CD4-positive, alpha-beta T cell treated with Interleukin-21 for 1 hour (primary cell): Measurements from ENCODE around the gene ZNF521.
"Not testable (repeated sequence)": the region's sequence is repeated elsewhere in the genome, so short reads cannot be mapped to it uniquely, and the experiment has no call there.

Experiments
- DNase-seq: peaks from one replicate; pipeline ENCODE4 v3.0.0-alpha.2; 2020

Gene ZNF521

DNA sequence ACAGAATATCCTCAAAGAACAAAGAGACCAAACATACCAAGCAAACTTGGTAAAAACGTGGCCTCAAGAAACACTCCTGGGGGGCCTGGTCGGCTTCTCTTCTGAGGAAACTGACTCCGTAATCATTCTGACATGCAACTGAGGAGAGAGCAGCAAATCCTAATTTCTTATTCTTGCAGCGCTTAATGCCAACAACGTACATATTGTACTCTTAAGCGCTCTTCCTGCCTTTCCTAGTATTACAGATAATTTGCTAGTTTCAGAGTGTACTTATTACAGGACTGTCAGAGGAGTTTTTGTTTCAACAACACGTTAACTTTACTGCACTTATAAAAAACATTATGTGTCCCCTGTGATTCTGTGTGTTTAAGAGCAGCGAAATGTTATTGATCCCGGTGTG is 64.9 kb downstream of the ZNF521 start:
- DNase-seq, result no peak

DNA sequence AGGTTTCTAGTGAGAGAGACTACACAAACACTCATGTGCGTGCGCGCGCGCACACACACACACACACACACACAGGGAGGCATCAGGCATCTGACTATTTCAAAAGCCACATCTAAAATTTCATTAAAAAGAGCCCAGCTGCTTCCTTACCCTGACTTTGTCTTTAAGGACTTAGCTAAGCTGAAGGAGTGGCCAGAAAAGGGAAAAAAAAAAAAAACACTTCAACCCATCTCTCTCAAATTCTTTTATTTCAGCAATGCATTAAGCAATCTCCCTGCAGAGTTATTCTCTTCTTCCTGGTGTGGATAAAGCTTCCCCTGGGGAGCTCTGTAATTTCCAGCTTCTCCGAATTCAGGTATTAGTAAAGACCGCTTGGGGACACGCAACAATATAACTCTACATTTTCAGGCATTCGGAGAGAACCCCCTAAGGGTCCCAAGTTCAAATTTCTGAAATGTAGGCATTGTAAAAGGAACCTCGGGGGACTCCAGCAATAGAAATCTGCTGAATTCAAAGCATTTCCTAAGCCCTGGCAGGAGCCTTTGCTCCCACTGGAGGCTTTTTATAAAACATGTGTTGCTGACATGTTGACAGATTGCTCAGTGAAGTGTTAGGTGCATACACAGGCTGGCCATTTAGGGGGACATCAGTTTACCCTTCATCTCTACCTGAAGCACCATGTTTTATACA is 67.0 kb downstream of the ZNF521 start:
- DNase-seq, result no peak

DNA sequence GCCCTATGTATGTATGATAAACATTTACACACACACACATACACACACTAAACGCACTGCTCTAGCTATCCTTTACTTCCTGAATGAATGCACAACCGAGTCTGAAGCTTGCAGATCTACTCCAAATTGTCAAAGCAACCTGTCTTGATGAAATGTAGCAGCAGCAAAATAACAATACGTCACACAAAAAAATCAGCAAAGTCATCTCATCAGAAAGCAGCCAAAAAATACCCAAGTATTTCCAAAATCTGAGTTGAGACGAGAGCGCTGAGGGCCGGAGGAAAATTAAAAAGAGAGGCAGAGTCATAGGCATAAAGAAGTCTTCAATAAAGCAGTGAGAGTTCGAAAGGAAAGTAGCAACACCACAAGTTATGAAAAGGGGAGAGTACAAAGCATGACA is 67.7 kb downstream of the ZNF521 start:
- no peak for DNase-seq

DNA sequence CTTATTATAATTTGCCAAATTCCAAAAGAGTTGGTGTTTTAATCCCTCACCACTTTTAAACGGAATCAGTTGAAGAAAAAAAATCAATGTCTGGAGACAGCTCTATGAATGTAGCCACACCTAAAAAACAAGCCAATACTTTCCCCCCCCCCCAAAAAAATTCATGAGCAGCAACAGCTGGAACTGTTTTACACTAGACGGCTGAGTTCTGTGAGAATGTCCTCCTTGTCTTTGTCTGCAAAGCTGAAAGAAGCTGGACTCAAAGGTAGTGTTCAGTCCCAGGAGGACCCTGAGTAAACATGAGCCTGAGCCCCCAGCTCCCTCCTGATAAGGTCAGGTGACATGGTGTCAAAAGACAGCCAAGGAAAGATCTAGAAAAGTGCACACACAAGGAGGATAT is 68.2 kb downstream of the ZNF521 start:
- no peak for DNase-seq

DNA sequence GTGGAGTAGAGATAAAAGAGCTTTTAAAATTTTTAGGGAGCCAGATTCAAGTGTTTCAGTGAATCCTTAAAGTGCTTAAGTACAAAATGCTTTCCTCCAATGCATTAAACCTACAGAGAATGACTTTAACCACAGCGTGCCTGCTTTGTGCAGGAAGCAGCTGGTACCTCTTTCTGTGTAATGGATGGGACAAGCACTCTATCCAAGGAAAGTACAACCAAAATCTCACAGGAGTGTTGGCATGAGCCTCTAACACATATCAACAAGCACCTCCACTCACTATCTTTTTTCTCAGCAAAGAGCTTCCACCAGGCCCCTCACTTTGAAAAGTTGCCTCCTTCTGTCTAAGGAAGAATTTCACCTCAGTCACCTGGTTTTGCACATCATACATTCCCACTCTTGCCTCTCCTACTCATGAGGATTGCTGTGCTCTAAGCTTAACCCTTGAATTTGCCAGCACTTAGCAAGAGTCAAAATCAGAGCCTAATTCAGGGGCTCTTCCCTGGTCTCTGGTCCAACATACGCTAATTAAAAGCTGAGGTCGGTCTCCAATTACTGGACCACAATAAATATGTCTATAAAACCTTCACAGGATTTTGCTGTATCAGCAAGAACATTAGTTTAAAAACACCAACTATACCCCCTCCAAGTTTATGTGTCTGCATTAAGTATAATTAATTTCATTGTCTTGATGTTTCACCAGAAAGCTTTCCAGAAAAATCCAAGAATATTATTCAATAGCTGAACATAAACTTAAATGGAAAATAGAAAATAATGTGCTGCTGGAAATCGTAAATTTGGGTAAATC is 68.9 kb downstream of the ZNF521 start:
- DNase-seq, result no peak

DNA sequence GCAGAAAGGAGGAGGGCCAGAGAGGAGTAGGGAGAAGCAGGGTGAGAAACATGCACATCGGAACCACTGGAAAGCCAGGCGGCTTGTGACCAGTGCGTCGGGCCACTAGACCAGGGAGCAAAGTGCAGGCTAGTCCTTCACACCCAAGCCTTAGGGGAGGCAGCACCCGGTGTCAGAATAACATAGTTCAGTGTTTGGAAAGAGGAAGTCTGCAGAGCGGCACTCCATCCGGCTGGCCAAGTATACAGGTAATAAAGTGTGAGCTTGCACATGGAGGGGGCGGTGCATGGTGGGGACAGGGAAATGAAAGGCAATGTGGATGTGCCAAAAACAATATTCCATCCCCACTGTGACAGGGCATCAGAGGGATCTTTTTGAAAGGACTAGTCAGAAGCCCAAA is 69.7 kb downstream of the ZNF521 start:
- DNase-seq, result no peak

DNA sequence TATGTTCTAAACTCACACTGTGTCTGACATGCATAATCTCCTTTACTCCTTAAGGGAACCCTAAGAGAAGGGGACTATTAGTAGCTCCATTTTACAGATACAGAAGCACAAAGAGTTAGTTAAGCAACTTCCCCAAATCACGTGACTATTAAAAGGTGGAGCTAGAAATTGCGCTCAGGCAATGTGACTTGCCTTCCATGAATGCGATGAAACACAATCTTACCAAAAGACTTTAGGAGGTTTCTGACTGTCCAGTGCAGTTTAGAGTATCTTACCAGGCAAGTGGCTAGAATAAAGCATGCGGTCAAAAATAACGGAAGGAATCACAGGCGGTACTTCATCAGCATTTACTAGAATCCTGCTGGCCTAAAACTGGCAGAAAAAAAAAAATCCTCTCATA is 70.4 kb downstream of the ZNF521 start:
- DNase-seq, result no peak

DNA sequence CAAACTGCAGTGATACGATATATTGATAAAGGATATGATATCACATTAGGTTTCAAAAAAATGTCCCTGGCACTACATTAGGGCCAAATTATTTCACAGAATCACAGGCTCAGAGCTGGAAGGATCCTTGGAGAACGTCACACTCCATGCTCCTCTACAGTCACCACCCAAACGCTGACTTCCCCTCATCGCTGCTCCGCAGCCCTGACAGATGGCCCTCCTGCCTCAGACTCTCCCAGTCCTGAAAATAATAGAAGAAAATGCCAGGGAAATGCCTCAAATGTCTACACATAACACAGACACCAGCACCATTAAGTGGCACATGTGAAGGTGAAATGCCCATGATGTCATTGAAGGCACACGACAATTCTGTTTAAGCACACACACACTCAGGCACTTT is 72.0 kb downstream of the ZNF521 start:
- no peak for DNase-seq

DNA sequence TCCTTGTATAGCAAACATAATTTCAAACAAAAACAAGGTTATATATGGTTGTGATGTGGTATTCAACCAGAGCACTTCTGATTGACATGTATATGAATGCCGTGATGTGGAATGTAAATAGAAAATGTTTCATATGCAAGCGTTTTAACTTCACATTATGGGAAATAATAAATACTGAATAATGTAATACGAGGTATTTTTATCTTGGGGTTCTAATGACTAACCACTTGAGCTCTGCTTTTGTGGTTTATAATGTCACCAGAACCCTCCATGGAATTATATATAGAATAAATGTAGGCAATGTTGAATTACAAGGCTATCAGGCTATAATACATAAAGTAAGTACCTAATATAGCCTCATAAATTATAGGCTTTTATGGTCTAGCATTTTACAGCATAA is 72.4 kb downstream of the ZNF521 start:
- no peak for DNase-seq

DNA sequence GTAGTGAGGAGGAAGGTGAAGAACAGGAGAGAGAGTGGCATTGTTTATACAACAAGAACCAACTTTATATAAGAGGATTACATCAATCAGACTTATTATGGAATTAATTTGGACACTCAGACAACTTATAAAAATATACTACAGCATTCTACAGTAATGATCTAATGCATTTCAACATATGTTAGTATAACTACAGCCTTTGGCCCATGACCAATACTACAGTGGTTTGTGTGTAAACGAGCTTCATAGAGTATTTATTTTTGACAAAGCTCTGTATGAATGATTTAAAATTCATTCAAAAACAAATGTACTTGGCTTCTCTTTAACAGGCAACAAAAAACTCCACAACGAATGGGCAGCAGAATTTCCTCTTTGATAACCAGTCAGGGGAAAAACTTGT is 72.8 kb downstream of the ZNF521 start:
- DNase-seq, result no peak

DNA sequence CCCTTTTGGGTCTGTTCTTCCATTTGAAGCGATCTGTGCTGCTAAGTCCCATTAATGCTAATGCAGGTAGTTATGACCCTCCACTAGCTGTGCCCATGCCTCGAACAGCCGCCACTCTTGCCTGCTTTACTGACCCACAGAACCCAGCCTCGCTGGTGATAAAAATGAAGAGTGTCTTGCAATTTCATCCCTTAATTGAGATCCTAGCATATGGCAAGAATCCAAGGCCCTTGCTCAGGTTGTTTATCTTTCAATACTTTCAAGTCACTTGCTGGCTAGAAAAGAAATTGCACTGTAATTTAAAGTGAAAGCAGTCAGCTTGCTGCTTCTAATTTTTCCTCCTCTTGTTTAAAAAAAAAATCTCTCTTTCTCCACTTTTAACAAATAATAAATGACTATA is 73.6 kb downstream of the ZNF521 start:
- DNase-seq, result no peak

DNA sequence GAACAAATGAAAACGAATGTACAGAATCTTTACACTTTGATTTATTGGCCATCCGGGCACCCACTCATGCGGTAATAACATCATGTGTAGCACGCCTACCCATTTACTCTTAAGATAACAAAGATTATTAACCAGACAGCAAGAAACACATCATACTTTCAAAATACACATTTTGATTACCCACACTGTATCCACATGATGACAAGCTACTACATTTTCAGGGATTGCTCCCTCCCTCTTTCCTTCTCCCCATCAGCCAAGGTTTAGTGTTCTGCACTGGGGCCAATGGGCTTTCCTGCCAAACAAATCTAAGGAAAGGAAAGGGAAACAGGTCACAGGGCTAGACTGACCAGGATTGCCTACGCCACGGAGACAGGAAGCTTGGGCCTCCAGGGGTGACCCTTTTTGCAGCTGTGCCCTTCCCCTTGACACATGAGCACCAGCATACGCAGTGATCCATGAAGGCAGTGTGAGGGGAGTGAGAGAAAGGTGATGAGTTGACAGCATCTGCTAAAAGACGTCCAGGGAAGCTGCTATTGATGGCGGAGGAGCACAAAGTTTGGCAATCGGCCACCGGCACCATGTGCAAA is 76.5 kb downstream of the ZNF521 start:
- DNase-seq, result no peak

DNA sequence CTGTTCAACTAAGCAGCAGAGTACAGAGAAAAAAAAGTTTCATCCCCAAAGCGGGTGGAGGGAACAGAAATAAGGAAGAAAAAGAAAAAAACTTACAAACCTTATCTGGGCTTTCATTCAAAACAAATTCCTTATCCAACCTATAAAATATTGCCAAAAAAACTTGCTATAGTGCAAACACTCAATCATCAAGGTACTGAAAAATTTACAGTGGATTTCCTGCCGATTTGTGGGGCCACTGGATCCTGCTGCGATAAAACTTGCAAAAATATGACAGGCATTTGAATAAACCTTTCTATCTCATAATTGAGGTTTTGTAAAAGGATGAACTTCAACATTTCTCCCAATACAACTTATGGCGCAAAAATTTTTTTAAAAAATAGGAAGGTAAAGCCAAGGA is 77.0 kb downstream of the ZNF521 start:
- DNase-seq, result no peak

DNA sequence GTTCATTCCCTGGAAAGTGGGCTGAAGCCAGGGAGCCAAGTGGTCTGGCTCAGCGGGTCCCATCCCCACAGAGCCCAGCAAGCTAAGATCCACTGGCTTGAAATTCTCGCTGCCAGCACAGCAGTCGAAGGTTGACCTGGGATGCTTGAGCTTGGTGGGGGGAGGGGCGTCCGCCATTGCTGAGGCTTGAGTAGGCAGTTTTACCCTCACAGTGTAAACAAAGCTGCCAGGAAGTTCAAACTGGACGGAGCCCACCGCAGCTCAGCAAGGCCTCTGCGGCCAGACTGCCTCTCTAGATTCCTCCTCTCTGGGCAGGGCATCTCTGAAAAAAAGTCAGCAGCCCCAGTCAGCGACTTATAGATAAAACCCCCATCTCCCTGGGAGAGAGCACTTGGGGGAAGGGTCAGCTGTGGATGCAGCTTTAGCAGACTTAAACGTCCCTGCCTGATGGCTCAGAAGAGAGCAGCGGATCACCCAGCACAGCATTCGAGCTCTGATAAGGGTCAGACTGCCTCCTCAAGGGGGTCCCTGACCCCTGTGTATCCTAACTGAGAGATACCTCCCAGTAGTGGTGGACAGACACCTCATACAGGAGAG is 84.9 kb downstream of the ZNF521 start:
- DNase-seq, result not testable (repeated sequence)

DNA sequence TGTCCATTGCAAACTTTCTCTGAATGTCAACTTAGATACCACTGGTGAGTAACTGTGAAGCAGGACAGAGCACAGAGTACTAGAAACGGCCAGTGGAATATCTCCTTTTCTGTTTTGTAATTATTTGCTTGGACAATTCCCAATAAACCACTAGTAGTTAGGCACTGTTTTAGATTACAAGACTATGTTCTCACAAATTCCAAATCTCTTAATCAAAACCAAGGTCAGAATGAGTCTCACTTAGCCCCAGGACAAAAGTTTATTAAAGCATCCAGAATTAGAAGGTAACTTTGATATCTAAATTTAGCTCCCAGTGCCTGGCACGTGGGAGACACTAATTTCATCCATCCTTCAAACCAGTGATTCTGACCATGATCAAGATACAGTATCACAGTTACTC is 89.0 kb downstream of the ZNF521 start:
- no peak for DNase-seq

DNA sequence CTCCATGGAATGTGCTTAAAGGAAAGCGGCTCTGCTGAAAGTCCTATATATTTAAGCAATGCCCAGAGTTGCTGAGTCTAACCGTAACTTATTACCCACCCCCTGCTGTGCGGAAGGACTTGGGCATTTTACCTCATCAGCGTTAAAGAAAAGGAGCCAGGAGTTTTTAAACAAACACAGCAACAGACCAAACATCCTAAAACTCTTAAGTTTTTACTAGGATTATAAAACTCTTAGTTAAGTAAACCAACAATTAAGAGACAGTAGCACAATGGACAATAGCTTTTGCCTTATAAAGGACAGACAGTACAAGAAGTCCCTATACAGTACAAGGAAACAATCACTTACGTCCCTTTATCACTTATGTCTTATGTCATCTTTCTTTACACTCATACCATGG is 90.2 kb downstream of the ZNF521 start:
- DNase-seq, result no peak

DNA sequence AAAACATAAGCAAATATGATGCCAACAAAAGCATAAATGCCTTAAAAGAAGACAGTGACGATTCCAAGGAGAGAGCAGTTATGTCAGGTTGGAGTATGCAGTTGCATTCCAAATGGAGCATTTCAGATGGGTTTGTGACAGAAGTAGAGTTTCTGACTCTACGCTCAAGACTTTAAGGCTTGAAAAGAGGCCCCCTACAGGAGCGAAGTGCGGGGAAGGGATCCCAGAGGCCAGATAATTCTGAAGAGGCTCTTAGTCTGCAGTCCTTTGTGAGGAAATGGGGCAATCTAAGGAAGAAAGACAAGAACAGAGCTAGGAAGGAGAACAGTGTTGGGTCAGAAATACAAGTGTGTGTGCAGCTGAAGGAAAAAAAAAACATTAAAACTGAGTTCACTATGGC is 95.5 kb downstream of the ZNF521 start:
- no peak for DNase-seq

DNA sequence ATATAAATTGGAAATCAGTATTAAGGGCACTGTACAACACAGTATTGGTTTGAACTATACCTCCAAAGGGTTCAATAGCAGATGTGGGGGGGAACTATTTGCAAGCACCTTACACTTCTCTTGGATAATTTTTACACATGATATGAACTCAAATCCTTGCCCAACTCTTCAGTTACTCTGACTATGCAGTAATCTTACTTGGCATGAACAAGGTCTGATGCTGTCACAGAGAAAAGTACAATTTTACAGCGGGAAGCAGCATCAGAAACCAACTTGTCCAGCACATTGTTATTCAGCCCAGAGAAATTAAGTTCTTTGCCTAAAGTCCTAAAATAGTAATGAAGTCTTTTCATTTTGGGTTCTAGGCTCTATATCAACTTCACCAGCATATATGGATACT is 98.2 kb downstream of the ZNF521 start:
- no peak for DNase-seq

DNA sequence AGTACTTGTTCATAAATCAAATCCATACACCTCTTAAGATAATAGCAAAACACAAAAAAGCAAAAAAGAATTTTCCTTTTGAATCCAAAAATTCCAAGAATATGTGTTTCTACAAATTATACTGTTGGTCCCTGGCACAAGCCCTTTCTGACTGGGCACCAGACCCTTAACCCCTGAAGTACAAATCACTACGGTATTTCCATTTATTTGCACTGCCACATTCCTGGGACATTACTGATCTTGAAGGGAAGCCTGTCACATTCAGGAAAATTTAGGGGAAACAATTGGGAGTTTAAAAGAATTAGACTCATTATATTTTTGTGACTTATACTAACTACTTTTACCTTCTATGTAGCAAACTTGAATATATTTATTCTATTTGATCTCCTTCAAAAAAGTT is 98.8 kb downstream of the ZNF521 start:
- DNase-seq, result no peak

DNA sequence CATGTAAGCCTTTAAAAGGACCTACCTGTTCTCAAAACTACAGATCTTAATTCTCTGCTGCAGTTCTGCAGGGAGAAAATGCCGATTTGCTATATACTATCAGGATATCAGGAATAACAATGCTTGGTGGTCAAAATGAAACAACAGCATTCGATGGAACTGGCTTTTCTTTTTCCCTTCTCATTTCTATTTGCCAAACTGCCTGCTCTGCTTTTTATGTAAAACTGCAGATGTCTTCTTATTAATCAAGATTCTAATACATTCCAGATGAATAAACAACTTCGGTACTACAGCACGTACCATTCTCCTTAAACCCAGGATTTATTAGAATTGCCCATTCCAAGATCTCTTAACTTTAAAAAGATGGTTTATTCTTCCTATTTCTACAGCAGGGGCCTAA is 100.9 kb downstream of the ZNF521 start:
- no peak for DNase-seq

DNA sequence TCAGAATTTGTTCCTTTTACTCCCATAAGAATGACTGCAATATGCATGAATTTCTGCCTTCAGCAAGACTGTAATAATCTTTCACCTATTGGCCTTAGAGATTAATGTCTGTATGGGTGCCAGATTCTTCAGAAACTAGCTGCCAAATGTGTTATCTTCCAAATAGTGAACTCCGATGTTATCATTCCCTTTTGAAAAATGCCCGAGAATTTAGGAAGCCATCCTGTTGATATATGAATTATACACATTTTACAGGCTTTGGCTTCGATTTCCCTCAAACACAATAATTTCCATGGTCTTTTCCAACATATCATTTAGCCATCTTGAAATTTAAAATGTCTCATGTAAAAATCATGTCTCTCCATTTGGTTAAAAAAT is 101.5 kb downstream of the ZNF521 start:
- DNase-seq, result no peak

DNA sequence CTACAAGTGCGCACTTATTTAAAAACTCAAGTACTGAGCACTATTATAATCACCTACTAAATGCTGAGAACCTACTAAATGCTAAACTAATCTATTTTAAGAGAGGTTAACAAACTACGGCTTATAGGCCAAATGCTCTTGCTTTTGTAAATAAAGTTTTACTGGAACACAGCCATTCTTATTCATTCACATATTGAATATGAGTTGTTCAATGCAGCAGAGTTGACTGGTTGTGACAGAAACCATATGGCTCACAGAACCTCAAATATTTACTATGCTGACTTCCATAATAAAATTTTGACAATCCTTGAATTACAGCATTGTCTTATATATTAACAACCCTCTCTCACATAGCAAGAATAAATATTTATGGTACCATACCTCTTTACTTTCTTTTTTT is 103.2 kb downstream of the ZNF521 start:
- DNase-seq, result no peak

DNA sequence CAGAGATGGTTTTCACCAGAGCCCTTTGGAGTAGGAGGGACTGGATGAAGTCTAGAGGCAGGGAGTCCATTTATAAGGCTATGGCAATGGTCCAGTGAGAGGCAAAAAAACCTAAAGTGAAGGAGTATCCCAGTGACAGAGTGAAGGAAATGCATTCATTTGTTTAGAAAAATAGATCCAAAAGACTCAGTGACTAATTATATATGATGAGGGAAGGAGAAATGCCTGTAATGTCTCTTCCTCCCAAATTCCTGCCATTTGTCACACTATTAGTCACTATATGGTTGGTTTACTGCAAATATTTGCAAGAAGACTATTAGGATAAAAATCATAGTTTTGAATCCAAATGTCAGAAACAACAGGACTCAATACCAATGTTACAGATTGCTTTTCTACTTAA is 104.2 kb downstream of the ZNF521 start:
- no peak for DNase-seq
